Measurements from ENCODE around the gene WFDC1.

WFDC1 gene
- total RNA-seq = 0 to 0.34 (median 0.05) reads per million in 18 experiments

- DNase-seq = peak in 1 of 2 donors; percentile 22
Measured at GRCh38 chr16:84294531-84295142, at the start of gene WFDC1. WFDC1 (plus strand) TSS chr16:84294878; CDS start chr16:84294972, 94 bp downstream.

GRCh38 chr16:84245956-84246678 is 48.6 kb upstream of the WFDC1 start:
- DNase-seq = no peak

- DNase-seq = no peak
Measured at GRCh38 chr16:84246679-84247077, 48.0 kb upstream of the WFDC1 start.

GRCh38 chr16:84247331-84247730 is 47.3 kb upstream of the WFDC1 start:
- no peak for DNase-seq

GRCh38 chr16:84247844-84248243 is 46.8 kb upstream of the WFDC1 start:
- DNase-seq = no peak

- DNase-seq = no peak
Measured at GRCh38 chr16:84252184-84252583, 42.5 kb upstream of the WFDC1 start.

- DNase-seq = no peak
Measured at GRCh38 chr16:84253173-84253572, 41.5 kb upstream of the WFDC1 start.

- DNase-seq = no peak
Measured at GRCh38 chr16:84254062-84254461, 40.6 kb upstream of the WFDC1 start.

GRCh38 chr16:84255050-84255810 is 39.4 kb upstream of the WFDC1 start:
- DNase-seq = no peak

- no peak for DNase-seq
Measured at GRCh38 chr16:84258266-84258665, 36.4 kb upstream of the WFDC1 start.

- DNase-seq = no peak
Measured at GRCh38 chr16:84259691-84260090, 35.0 kb upstream of the WFDC1 start.

GRCh38 chr16:84260766-84261554 is 33.7 kb upstream of the WFDC1 start:
- no peak for DNase-seq

- DNase-seq = no peak
Measured at GRCh38 chr16:84262031-84262430, 32.6 kb upstream of the WFDC1 start.

GRCh38 chr16:84262939-84263338 is 31.7 kb upstream of the WFDC1 start:
- no peak for DNase-seq

GRCh38 chr16:84266451-84266850 is 28.2 kb upstream of the WFDC1 start:
- DNase-seq = peak; percentile 29 to 40

GRCh38 chr16:84267380-84267779 is 27.3 kb upstream of the WFDC1 start:
- no peak for DNase-seq

GRCh38 chr16:84268291-84269040 is 26.2 kb upstream of the WFDC1 start:
- no peak for DNase-seq

GRCh38 chr16:84270071-84270470 is 24.6 kb upstream of the WFDC1 start:
- no peak for DNase-seq

- no peak for DNase-seq
Measured at GRCh38 chr16:84270531-84270930, 24.1 kb upstream of the WFDC1 start.

- no peak for DNase-seq
Measured at GRCh38 chr16:84271037-84271436, 23.6 kb upstream of the WFDC1 start.

GRCh38 chr16:84271866-84272265 is 22.8 kb upstream of the WFDC1 start:
- no peak for DNase-seq

- DNase-seq = no peak
Measured at GRCh38 chr16:84272740-84273320, 21.8 kb upstream of the WFDC1 start.
